GM12891 (cell line): Measurements from ENCODE around the gene KIF16B.

ENCODE experiments used
- POLR2A ChIP-seq: IDR thresholded peaks from 2 replicates; pipeline ENCODE4 v1.6.1; 2011; ENCODE audit warnings: low read depth, low read length, control low read depth
- POLR2AphosphoS5 ChIP-seq: IDR thresholded peaks from 2 replicates; pipeline ENCODE4 v1.6.1; 2011; ENCODE audit warnings: low read depth, low read length, control low read depth
- POU2F2 ChIP-seq: IDR thresholded peaks from 2 replicates; pipeline ENCODE4 v1.6.1; 2011; ENCODE audit warnings: low read depth, mild to moderate bottlenecking, control low read depth, low read length, moderate library complexity
- SPI1 ChIP-seq: IDR thresholded peaks from 2 replicates; pipeline ENCODE4 v1.6.1; 2011; ENCODE audit warnings: low read depth, low read length, control low read depth
- TAF1 ChIP-seq: IDR thresholded peaks from 2 replicates; pipeline ENCODE4 v1.6.1; 2011; ENCODE audit warnings: low read depth, low read length, control low read depth

- TF ChIP-seq POLR2A (no peak), POLR2AphosphoS5 (no peak), POU2F2 (no peak), SPI1 (no peak), TAF1 (no peak)
Measured at GRCh38 chr20:16327606-16328005, 245.6 kb downstream of the KIF16B start.
